ENCODE results near the gene UFM1. TPM values are rescaled to one million over a fixed set of nuclear protein-coding genes. Genes with fewer than 3 reads are reported as not detected.

Gene UFM1
- total and polyA plus RNA-seq, 2 of the 4 experiments (the other 2 are of a cell fraction): 43.5 to 94.5 TPM

DNA sequence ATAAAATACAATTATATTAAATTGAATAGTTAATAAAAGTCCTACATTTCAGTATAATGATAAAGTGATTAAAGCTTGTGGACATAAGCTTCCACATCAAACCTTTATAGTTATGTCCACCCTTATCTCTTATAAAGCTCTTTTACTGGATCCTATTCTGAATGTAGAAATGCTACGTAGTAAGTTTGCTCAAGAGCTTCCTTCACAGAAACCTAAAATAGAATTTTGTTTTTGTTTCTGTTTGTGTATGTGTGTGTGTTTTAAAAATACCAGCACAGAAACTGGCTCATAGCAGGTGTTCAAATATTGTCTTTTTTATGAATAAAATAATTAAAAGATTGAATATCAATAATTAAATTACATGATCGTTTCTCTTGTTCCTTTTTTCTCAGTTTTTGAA is 21.0 kb upstream of the UFM1 start:
- Histone ChIP-seq H3K9me1 (ENCODE audit: insufficient read depth, low read length) (no peaks in the 10 kb centered on the region), H2AFZ (replicated peaks; ENCODE audit: low read length, poor library complexity) (no peak overlapping the region), H2BK120ac (ENCODE audit: low read depth, low read length) (no peak overlapping the region), H3K36me3 (ENCODE audit: control insufficient read depth, insufficient read depth, low read length) (no peaks in the 10 kb centered on the region), H3K9ac (ENCODE audit: low read depth, low read length) (no peak overlapping the region), H3K18ac (ENCODE audit: low read depth, low read length) (no peak overlapping the region), H2BK20ac (ENCODE audit: low read depth, low read length) (no peak overlapping the region), H2AK9ac (replicated peaks; ENCODE audit: low read depth, low read length, poor library complexity) (no peak overlapping the region), H3K27ac (ENCODE audit: insufficient read depth, low read length) (no peak overlapping the region), H2BK5ac (ENCODE audit: low read depth, low read length, poor library complexity, severe bottlenecking) (no peak overlapping the region), H4K91ac (ENCODE audit: insufficient read depth, low read depth, low read length) (no peak overlapping the region), H3K4ac (ENCODE audit: low read depth, low read length) (no peak overlapping the region), H4K8ac (ENCODE audit: low read depth in 2 of 2, low read length in 2 of 2) (no peak overlapping the region), H2AK5ac (ENCODE audit: low read depth, low read length) (no peak overlapping the region), H3K23ac (ENCODE audit: low read depth, low read length) (no peak overlapping the region), H3K27me3 (ENCODE audit: control insufficient read depth, insufficient read depth, low read length) (no peaks in the 10 kb centered on the region), H3K56ac (ENCODE audit: extremely low read depth, insufficient read depth, low read length) (no peak overlapping the region), H3K79me1 (ENCODE audit: low read depth in 1 of 2, low read length in 2 of 2) (no peaks in the 10 kb centered on the region), H3K4me1 (ENCODE audit: control insufficient read depth, insufficient read depth, low read length) (no peaks in the 10 kb centered on the region), H3K14ac (replicated peaks; ENCODE audit: low read depth, low read length) (no peak overlapping the region), H3K4me2 (ENCODE audit: low read depth, low read length) (no peak overlapping the region), H2BK15ac (ENCODE audit: low read depth, low read length) (no peak overlapping the region), H3K9me3 (ENCODE audit: control insufficient read depth, insufficient read depth, low read length) (no peaks in the 10 kb centered on the region), H4K5ac (ENCODE audit: low read depth, low read length) (no peak overlapping the region), H4K20me1 (ENCODE audit: insufficient read depth, low read length) (no peaks in the 10 kb centered on the region), H3K4me3 (ENCODE audit: insufficient read depth, low read depth, low read length) (no peak overlapping the region)
- DNase-seq: no peak
- CTCF ChIA-PET: no interaction called here
- no peak for ATAC-seq (ENCODE audit: low read depth)
- dilution Hi-C loops (cut with HindIII; ENCODE audit: low sequenced_read_pairs, unreplicated experiment): no loop called here
- intact Hi-C loops (cut with micrococcal nuclease): no loop called here
- POLR2A ChIA-PET (ENCODE audit: unreplicated experiment): no interaction called here
- in situ Hi-C loops (cut with MboI; ENCODE audit: low sequenced_read_pairs): no loop called here
- BruUV-seq (replicated peaks): no TSS peak
- no peak for TF ChIP-seq MXI1 (IDR thresholded peaks at IDR 0.05; ENCODE audit: borderline replicate concordance, low read depth, low read length)
- no peak for TF ChIP-seq RCOR1 (IDR thresholded peaks at IDR 0.05; ENCODE audit: insufficient replicate concordance, low read length)
- TF ChIP-seq SMC3 (IDR thresholded peaks at IDR 0.05; ENCODE audit: low read depth, low read length): no peak
- WGBS, 2 experiments (ENCODE audit: extremely low coverage in 2 of 2, insufficient read length in 1 of 2): no CpG with 5 or more reads among the region's 2 CpGs
